Suprapubic skin (tissue), 4 donors: ENCODE results near the gene ZNF398.

Source experiments
- EP300 ChIP-seq: sonication (generic); formaldehyde crosslinking; IDR thresholded peaks from one replicate; pipeline ENCODE4 v1.6.1; 2017; ENCODE audit warnings: antibody characterized with exemption
- POLR2A ChIP-seq, 2 donors: fragments of 450-650 bp; IDR thresholded peaks; one replicate each; pipeline ENCODE4 v1.6.1; 2017; ENCODE audit warnings: antibody characterized with exemption in 2 of 2, mild to moderate bottlenecking in 2 of 2, moderate library complexity in 2 of 2
- POLR2AphosphoS5 ChIP-seq, 3 donors: sonication (generic); formaldehyde crosslinking; IDR thresholded peaks; one replicate each; pipeline ENCODE4 v1.6.1; 2017; ENCODE audit warnings: antibody characterized with exemption in 3 of 3
- TF ChIP-seq, protein P1 (sequence below), 2 donors: fragments of 200-600 bp in 1 of 2; fragments of 450-650 bp in 1 of 2; sonication (generic) in 1 of 2; IDR thresholded peaks; one replicate each; pipeline ENCODE4 v1.5.1; 2016 to 2019; ENCODE audit warnings: antibody characterized with exemption in 2 of 2, mild to moderate bottlenecking in 1 of 2, moderate library complexity in 1 of 2

DNA sequence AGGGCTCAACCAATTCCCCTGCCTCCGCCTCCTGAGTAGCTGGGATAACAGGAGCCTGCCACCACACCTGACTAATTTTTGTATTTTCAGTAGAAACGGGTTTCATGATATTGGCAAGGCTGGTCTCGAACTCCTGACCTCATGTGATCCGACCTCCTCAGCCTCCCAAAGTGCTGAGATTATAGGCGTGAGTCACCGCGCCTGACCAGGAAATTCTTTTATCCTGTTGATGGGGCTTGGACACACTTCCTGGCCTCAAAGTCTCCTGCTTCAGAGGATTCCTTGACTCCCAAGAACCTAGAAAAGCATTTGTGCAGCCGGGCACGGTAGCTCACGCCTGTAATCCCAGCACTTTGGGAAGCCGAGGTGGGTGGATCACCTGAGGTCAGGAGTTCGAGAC lies 37.3 kb upstream of the ZNF398 start:
- TF ChIP-seq, protein P1, sequence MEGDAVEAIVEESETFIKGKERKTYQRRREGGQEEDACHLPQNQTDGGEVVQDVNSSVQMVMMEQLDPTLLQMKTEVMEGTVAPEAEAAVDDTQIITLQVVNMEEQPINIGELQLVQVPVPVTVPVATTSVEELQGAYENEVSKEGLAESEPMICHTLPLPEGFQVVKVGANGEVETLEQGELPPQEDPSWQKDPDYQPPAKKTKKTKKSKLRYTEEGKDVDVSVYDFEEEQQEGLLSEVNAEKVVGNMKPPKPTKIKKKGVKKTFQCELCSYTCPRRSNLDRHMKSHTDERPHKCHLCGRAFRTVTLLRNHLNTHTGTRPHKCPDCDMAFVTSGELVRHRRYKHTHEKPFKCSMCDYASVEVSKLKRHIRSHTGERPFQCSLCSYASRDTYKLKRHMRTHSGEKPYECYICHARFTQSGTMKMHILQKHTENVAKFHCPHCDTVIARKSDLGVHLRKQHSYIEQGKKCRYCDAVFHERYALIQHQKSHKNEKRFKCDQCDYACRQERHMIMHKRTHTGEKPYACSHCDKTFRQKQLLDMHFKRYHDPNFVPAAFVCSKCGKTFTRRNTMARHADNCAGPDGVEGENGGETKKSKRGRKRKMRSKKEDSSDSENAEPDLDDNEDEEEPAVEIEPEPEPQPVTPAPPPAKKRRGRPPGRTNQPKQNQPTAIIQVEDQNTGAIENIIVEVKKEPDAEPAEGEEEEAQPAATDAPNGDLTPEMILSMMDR (IDR thresholded peaks at IDR 0.05) = no peak
- TF ChIP-seq EP300 = no peak
- TF ChIP-seq POLR2A (IDR thresholded peaks at IDR 0.05) = no peak
- no peak for TF ChIP-seq POLR2AphosphoS5 (IDR thresholded peaks at IDR 0.05)
